NCI-H2227 (cell line): ENCODE data around the gene SOSTDC1.
"Not testable (repeated sequence)": the region's sequence is repeated elsewhere in the genome, so short reads cannot be mapped to it uniquely, and the experiment has no call there.

Source experiments
- DNase-seq: peaks from one replicate; lab custom pipeline; 2025; ENCODE audit not compliant: unreplicated experiment; lab: John Stamatoyannopoulos, UW

The SOSTDC1 gene

DNA sequence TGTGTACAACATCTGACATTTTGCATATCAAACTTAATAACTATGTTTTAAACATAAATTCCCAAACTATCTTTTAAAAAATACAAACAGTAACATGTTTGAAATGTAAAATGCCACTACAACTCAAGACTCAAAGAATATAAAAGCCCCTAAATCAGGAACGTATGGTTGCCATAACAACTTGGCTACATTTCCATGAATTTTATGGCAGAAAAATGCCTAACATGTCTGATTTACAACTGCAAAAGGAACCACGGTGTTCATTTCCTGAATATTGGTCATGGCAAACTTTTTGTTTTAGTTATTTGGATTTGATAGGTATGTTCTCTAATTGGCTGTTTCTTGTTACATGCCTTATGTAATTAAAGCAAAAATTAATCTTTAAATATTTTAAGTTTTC is 2.0 kb downstream of the SOSTDC1 start:
- DNase-seq, result no peak

DNA sequence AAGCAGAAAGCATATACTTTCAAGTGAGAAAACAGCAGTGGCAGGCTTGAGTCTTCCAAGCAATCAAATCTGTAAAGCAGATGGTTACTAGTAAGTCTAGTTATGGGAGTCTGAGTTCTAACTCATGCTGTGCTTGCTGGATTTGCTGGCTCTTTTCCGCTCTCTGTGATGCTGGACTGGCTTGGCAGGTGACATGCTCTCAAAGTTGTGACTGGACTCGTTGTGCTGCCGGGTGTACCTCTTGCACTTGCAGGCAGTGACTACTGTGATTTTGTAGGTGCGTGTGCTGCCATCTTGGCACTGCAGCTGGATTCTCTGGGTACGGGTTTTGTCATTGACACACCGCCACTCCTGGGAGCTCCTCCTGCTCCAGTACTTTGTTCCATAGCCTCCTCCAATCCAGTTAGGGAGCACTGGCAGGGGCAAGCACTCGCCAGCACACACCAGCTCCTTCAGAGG is 3.1 kb downstream of the SOSTDC1 start:
- no peak for DNase-seq

DNA sequence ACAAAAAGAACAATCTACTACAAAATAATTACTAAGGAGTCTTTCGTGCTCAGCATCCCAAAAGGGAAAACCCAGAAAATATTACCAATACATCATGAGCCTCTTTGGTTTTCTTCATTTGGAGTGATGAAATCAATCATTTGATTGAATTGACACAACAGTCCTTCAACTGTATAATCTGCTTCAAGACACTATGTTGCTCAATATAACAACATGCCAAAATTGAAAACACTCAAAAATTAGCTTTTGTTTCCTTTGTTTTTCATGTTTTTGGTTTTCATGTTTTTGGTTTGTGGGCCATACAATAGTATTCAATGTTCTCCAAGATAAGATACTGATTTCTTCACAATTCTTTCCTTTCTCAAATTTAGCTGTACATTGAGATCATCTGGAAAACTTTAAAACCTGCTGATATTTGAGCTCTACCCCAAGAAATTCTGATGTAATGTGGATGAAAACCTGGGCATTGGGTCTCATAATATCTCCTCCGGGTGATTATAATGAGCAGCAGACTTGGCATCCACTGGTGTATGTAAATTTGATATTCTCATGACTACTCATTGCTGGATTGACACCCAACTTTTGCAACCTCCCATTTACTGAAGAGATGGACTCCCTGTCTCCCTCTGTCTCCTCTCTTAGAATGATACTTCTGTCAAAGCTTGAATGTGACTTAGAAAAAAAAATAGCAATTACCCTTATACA is 4.6 kb downstream of the SOSTDC1 start:
- DNase-seq, result no peak

DNA sequence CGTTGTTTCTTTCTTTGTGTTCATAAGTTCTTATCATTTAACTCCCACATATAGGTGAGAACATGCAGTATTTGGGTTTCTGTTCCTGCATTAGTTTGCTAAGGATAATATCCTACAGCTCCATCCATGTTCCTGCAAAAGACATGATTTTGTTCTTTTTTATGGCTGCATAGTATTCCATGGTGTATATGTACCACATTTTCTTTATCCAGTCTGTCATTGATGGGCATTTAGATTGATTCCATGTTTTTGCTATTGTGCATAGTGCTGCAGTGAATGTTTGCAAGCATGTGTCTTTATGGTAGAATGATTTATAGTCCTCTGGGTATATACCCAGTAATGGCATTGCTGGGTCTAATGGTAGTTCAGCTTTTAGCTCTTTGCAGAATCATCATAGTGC is 9.2 kb downstream of the SOSTDC1 start:
- DNase-seq, result not testable (repeated sequence)

DNA sequence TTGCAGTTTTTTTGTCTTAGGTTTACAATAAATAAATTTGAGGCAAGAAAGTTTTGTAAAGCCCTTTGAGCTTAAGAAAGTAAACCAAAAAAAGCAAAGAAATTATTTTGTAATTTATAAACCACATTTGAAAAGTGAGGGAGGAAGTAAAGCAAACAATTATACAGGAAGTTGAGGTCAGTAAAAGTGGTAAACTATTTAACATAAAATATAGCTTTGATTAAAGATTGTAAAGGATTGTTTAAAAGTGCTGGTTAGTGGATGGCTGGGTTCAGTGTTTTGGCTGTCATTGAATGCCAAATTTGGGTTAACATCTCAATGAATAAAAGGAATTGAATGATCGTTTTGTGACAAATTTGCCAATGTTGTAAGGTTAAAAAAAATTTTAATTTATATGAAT is 9.9 kb downstream of the SOSTDC1 start:
- DNase-seq, result no peak

DNA sequence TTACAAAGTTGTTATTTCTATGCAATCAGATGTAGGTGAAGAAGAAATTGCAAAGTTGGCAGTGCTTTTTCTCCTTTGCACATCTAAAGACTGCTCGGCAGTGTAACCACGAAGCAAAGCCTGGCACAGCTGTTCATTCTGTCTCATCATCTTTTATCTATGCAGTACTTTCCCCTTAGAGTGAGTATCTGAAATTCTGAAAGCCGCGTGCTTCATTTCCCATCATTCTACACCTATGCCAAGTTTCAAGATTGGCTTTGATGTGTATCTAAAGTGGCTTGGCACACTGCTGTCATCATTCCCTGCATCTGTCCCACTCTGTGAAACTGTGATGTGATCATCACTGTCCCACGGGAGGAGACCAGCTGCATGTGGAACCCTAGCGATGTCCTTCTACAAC is 15.2 kb downstream of the SOSTDC1 start:
- no peak for DNase-seq

DNA sequence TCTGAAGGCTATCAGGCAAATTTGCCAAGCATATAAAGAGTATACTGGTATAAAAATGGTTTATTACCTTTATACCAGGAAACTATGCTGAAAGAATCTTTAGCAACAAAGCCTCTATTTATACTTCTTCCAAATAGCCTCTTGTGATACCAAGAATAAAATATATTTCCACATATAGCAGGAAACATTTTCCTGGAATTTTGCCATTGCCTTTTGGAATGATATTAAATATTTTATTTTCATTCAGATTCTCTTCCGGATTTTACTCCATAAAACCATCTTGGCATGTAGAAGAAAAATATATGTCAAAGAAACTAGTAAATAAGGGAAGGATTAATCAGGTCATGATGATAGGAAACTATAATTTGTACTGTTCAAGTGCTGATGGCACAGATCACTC is 17.7 kb downstream of the SOSTDC1 start:
- no peak for DNase-seq

DNA sequence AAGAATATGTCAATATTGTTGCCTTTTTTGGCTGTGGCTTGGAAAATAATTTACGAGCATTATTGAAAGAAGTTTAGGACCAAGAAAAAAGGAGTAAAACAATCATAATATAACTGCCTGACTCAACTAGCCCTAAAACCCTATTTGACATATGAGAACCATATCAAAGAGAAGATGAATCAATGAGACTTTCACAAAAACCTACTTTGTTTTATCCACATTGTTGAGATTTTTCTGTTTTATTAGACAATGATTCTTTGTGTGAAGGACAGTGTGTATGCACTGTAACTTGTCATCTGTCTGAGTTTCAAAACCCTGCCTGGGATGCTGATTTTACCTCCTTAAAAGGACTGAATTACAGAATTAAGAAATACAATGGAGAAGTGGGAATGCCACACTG is 19.0 kb downstream of the SOSTDC1 start:
- DNase-seq, result no peak

DNA sequence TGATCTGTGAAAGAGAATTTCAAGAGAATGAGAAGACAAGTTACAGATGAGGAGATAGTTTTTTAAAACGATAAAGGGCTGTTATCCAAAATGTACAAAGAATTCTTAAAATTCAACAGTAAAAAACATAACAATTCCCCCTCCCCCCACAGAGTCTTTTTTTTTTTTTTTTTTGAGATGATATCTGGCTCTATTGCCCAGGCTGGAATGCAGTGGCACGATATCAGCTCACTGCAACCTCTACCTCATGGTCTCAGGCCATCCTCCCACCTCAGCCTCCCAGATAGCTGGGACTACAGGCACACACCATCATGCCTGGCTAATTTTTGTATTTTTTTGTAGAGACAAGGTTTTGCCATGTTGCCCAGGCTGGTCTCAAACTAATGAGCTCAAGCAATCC is 21.7 kb downstream of the SOSTDC1 start:
- DNase-seq, result not testable (repeated sequence)

DNA sequence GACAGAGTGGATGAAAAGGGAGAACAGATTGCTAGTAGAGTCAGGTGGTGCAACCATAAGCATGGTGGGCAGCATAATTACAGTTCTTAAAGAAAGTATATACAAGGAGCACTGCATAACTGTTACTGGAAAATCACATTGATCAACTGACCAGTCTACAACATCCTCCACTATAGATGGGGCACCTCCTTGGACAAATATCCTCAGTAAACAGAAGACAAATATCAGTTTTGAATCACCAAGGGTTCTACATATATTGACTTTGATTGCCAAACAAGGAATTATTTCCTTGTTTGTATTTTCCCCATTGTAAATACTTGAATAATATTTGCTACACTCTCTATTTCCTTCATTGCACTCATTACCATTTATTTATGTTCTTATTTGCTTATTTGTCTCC is 26.6 kb downstream of the SOSTDC1 start:
- DNase-seq, result no peak

DNA sequence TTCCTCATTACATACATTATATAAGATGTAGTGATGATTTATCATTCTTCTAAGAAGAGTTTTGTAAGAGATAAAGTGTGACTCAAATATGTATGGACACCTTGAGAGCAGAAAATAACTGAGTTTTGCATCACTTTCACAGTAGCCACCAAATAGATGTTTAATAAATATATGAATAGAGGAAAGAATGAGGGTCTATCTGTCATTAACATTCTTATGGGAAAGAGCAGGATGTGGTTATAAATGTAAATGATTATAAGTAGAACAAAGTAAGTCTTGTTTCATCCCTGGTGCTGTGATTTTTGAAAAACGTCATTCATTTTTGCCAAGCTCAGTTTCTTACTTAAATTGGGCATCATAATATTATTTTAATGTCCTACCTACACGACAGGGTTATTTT is 29.2 kb downstream of the SOSTDC1 start:
- no peak for DNase-seq

DNA sequence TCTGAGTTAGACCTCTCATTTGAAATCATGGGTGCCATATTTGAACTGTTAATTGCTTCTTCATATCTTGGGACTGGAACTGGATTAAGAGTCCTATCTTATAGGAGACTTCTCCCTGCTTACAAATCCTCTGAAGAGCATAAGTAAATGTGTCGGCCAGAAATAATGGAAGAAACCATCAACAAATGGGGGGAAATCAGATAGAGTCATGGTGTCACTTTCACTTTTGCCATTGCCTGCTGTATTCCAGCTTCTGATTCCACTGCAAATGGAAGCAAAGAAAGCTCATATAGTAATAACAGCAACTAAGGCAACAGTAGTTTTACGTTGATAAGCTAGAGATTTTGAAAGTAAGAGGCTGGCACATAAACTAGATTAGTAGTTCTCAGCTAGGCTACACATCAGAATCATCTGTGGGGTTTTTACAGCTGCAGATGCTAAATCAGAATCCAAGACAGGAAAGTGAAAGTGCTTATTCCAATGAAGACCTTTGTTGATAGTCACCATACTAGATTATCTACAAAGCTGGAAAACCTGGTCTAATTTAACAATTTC is 31.9 kb downstream of the SOSTDC1 start:
- DNase-seq, result no peak

DNA sequence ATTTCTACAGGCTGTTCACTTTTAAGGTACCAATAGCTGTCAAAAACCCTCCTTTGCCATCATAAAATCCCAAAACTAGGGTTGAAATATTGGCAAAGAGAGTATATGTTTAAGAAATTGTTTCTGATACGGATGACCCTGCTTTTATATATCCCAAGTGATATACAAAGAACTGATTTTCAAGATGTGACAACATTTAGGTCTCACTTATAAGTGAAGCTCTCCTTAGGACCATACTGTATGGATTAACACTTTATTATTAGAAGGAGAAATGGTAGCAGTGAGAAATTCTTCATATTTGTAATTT is 33.2 kb downstream of the SOSTDC1 start:
- no peak for DNase-seq

DNA sequence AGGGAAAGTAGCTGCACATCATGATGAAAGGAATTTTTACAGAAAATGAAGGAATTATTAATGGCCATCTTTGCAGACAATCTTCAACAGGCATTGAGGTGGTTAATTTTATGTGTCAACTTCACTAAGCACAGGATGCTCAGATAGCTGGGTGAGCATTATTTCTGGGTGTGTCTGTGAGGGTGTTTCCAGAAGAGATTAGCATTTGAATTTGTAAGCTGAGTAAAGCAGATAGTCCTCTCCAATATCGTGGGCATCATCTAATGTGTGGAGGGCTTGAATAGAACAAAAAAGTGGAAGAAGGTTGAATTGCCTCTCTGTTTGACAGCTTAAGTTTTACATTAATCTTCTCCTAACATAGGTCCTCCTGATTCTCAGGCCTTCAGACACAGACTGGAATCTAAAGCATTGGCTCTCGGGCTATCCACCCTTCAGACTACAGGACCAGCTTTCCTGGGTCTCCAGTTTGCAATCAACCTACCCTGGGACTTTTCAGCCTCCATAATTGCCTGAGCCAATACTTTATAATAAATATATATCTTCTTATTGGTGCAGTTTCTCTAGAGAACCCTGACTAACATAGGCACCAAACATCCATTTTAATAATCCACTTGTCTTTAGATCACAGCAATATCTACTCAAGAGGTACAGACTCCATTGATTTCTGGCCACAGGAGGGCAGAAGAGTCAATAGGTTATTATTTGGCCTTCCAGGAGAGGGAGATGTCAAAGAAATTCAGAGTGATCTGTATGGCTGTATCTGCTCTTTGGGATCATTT is 33.7 kb downstream of the SOSTDC1 start:
- peak; percentile 9 for DNase-seq

DNA sequence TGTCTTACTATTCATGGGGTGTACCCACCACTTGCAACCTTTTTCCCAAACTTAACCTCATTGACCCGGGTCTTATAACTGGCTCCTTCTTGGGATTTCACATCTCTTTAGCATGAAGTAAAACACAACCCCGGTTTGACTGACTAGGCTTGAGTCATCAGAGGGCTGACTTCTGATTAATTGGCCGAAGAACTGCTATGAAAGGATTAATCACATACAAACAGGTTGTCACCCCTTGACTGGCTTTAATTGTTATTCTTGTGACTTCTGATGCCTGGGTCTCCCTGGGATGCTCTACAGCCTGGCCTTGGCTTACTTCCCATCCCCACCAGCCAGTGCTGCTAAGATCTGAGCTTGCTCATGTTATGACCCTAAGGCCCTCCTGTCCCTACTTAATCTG is 35.4 kb downstream of the SOSTDC1 start:
- no peak for DNase-seq

DNA sequence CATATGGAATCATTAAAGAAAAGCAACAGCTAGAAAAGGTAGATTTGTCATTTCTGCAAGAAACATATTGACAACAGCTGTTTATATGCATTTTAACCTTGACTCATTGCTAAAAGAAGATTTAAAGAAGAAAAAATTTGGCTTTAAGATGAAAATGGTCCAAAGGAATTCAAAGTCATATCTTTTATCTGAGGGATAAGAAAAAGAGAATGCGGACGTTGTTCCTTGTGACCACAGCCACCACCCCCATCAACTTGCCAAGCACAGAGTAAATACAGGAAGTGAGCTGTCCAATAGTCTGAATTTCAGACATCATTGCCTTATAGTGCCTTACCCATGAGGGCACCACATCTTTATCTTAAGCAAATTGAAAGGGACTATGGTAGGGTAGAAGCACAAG is 36.9 kb downstream of the SOSTDC1 start:
- DNase-seq, result no peak

DNA sequence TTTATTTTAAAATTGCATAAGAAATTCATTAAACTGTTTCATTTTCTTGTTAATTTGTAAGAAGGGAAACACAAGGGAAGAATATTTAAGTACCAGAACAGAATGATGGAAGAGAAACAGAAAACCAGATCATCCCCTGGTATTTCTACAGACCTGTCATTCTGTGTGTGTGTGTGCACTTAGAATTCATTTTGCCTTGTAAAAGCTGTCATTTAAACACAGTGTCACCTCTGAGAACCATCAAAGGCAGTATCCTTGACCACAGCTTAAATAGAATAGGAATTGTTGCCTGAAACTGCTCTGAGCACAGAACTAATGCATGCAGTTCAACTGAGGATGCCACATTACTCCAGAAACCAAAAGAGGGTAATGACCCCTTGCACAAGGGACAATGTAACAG is 37.4 kb downstream of the SOSTDC1 start:
- no peak for DNase-seq

DNA sequence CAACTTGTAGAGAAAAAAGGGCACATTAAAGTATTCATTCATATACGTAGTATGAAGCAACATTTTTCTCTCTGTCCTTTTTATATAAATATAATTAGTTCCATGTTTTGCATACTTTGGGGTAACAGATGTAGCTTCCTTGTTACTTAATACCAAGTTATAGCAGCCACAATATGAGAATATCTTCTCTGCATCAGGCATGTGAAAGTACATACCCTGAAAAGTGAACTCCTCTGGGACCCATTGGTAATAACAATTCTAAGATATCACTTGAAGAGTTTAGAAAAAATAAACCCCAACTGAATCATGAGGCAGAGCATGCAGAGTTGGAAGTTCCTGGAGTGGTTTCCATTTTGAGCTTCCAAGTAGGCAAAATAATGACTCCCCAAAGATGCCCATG is 41.8 kb downstream of the SOSTDC1 start:
- DNase-seq, result no peak

DNA sequence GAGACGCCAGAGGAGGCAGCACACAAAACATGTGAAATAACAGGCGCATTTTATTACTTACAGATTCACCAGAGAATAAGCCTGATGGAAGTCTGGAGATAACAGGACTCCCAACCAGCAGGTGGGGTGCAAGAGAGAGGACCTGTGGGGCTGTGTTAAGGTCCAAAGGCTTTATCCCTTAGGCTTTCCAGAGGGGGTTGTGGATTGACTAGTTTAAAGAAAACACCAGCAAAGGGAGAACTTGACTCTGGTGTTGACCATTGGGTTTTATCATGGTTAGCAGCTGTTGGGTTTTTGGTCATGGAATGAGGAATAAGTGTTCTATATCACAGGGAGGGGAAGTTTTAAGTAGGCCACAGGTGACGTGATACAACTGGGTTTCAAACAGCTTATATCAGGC is 42.6 kb downstream of the SOSTDC1 start:
- DNase-seq, result no peak

DNA sequence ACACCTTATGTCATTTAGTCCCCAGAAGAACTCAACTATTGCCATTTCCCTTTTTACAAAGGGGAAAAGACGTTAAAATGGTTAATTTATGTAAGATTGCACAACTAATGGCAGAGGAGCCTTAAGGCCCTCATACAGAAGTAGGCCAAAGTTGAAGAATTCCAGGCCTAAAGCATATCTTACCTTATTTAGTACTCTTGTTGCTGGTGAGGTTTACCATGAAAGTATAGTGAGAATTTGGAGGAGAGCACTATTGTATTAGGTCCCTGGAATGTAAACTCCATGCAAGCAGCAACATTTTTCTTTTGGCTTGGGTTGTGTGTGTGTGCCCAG is 43.5 kb downstream of the SOSTDC1 start:
- DNase-seq, result no peak

DNA sequence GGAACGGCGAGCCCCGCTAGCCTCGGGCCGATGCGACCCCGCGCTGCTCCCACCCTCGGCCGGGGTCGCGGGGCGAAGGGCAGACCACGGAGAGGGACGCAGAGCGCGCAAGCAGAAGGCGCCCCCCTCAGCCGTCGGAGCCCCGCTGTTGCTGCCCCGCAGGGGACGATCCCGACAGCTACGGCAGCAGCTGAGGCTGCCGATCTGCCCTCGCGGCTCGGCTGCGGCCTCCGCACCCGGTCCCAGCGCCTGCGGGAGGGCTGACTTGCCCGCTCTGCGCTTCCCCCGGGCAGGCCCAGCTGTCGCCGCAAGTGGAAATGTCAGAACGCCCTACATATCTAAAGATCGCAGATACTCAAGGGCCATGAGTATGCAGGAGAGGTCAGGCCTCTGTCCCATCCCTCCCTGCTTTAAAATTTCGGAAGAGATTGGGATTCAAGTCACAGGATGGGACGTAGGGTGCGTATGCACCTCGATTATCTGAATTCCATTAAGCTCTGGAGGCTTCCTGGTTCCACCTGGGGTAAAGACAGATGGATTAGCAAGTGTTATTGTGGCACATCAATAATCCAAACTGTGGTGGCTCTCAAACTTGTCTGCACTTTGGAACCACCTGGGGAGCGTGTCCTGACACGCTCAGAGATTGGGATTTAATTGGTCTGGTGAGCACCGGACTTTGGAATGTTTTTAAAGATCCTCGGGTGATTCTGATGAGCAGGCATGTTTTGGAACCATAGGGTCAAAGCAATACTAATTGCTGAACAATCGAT is 44.0 kb downstream of the SOSTDC1 start, which contains the start of gene CRPPA:
Gene CRPPA (minus strand): TSS at position 206 of the 770 bp plus-strand sequence. CDS start 216 bp downstream, outside the sequence.
- DNase-seq, result peak; percentile 59
